ENCODE data around the gene RIMS1.

DNA sequence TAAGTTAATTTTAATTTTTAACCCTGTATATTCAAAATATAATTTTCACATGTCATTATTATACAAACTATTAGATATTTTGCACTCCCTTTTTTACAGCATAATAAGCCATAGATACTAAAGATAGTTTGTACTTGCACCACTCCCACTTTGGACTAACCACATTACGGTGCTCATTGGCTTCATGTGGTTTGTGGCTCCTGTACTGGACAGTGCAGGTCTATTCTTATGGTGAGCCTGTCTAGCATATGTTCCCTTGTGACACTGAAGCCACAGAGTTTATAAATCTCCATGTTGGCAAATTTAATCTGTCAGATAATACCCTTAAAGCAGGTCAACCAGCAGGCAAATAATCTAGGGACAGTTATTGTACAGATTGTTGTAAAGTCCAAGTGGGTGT is 381.1 kb downstream of the RIMS1 start:
- TF ChIP-seq POLR2A (IDR thresholded peaks at IDR 0.05): no peak
- no peak for TF ChIP-seq CTCF (IDR thresholded peaks at IDR 0.05)

Measured in esophagus squamous epithelium (tissue), 4 donors.